Measurements from ENCODE around the gene CBR4. TPM values are rescaled to one million over a fixed set of nuclear protein-coding genes. Genes with fewer than 3 reads are reported as not detected.

CBR4 gene
- total and polyA plus RNA-seq, 2 experiments from 2014 or later, result 36.9 to 38.1 TPM

DNA sequence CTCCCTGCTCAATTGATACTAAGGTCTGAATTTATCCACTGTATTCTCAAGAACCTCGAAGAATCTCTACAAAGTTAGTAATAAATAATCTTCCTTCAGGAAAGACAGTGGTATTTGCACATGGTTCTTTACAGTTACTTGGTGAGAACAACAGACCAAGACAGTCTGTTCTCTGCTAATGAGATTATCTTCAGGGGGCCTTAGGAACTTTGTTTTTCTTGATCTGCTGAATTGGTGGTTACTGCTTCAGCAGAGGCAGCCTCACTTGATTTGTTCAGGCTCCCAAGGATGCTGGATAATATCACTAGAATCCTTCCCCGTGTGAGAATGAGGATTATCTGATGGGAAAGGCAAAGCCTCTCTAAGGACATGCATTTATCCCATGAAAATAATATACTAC is 64.8 kb downstream of the CBR4 start:
- Mint-ChIP-seq H3K4me3 (no peak overlapping the region), H3K36me3 (ENCODE audit: low read depth) (no peaks in the 10 kb centered on the region; the same call in 2 of the 3 replicates), H3K9me3 (no peaks in the 10 kb centered on the region), H3K4me1 (0 out of 3 replicates have a peak, but pooled peaks cover 3% of the 10 kb centered on the region), H3K27me3 (ENCODE audit: insufficient read depth, low read depth, poor library complexity) (no peaks in the 10 kb centered on the region), H3K27ac (no peak overlapping the region)
- Histone ChIP-seq H3K27ac (ENCODE audit: low read depth) (no peak overlapping the region), H2AFZ (no peak overlapping the region), H4K20me1 (replicated peaks; ENCODE audit: insufficient read depth) (no peaks in the 10 kb centered on the region), H3K36me3 (ENCODE audit: insufficient read depth) (no peaks in the 10 kb centered on the region), H3K4me2 (no peak overlapping the region), H3F3A (replicated peaks; ENCODE audit: low read depth) (no peaks in the 10 kb centered on the region), H3K79me2 (replicated peaks; ENCODE audit: insufficient read depth) (no peaks in the 10 kb centered on the region), H3K9me2 (ENCODE audit: insufficient read depth) (no peaks in the 10 kb centered on the region), H3K4me3 (no peak overlapping the region), H3K27me3 (ENCODE audit: insufficient read depth) (no peaks in the 10 kb centered on the region), H3K4me1 (ENCODE audit: insufficient read depth) (no peaks in the 10 kb centered on the region)
- TF ChIP-seq ZNF331 (CRISPR knock-in tag; IDR thresholded peaks at IDR 0.05; ENCODE audit: low read depth) (no peak), JUNB (IDR thresholded peaks at IDR 0.05; ENCODE audit: unreplicated experiment) (no peak), POLR2AphosphoS5 (IDR thresholded peaks at IDR 0.05; ENCODE audit: low read depth) (no peak), CREB1 (CRISPR knock-in tag; IDR thresholded peaks at IDR 0.05; ENCODE audit: low read depth) (no peak), NANOG (IDR thresholded peaks at IDR 0.05; ENCODE audit: borderline replicate concordance) (no peak), REST (IDR thresholded peaks at IDR 0.05; ENCODE audit: unreplicated experiment) (no peak), CTCF (conservative IDR thresholded peaks at IDR 0.05; ENCODE audit: low read depth in 2 of 2) (no peak), ZNF114 (CRISPR knock-in tag; IDR thresholded peaks at IDR 0.05) (no peak), EZH2phosphoT487 (IDR thresholded peaks at IDR 0.05; ENCODE audit: unreplicated experiment) (no peak), EZH2 (IDR thresholded peaks at IDR 0.05; ENCODE audit: low read depth, unreplicated experiment) (no peak), STAT1 (IDR thresholded peaks at IDR 0.05; ENCODE audit: unreplicated experiment) (no peak), ZNF462 (CRISPR knock-in tag; IDR thresholded peaks at IDR 0.05) (no peak)
- TF ChIP-seq, protein P1, sequence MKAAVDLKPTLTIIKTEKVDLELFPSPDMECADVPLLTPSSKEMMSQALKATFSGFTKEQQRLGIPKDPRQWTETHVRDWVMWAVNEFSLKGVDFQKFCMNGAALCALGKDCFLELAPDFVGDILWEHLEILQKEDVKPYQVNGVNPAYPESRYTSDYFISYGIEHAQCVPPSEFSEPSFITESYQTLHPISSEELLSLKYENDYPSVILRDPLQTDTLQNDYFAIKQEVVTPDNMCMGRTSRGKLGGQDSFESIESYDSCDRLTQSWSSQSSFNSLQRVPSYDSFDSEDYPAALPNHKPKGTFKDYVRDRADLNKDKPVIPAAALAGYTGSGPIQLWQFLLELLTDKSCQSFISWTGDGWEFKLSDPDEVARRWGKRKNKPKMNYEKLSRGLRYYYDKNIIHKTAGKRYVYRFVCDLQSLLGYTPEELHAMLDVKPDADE (IDR thresholded peaks at IDR 0.05), result no peak
- no peak for ATAC-seq
- no peak for DNase-seq (ENCODE audit: low spot score)

Data from GM23338 (cell line).